ENCODE results near the gene ANGPTL4.

The ANGPTL4 gene

GRCh38 chr19:8391198-8392016 is 27.5 kb downstream of the ANGPTL4 start:
- DNase-seq: no peak

DNA sequence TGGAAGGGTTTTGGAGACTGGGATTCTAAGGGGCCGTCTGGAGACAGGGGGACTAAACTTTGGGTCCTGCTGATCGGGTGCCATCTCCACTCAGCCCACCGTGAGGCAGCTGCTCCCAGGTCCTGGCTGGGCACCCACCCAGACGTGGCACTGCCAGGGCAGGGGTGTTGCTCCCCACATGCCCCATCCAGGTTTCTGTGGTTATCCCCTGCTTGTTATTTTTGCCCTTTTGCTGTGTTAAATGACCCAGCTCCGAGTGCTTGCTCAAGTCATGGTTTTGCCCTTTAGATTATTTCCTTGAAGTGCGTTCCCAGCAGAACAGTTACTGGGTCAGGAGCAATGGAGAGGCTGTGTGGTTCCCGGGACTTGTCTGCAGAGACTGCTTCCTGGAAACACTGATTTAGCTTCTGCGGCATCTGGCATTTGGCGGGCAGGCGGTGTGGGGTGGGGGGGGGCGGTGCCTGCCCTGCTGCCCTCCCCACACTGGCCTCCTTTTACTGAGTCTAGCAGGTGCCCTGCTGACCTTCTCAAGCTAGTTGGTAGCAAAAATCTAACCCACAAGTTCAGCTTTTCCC is 28.1 kb downstream of the ANGPTL4 start:
- no peak for DNase-seq

DNA sequence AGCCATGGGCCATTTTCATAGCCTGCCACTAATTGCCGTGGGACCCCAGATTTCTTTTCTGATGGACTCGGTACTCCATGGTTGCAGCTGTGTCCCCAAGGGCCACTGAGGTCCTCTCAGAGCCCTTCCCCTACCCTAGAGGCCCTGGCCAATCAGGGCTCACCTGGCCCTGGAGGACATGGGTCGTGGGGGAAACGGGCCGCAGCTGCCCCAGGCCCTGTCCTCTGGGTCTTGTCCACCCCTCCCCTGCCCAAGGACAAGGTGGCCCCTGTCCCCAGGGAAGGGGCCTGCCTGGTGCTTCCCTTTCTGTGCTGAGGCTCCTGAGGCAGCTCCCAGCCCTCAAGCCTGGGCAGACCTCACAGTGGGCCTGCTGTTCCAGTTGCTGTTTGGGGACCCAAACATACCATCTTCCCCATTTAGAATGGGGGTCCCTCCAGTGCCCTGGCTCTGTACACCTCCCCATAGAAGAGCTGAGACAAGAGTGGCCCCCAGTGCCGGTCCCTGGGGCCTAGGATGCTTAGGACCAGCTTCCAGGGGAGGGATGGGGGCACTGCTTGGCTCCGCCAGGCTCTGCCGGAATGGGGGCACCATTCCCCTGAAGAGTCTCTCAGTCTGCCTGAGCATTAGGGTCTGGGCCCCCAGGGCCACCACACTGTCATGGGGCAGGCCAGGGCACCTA is 29.4 kb downstream of the ANGPTL4 start:
- DNase-seq: no peak

DNA sequence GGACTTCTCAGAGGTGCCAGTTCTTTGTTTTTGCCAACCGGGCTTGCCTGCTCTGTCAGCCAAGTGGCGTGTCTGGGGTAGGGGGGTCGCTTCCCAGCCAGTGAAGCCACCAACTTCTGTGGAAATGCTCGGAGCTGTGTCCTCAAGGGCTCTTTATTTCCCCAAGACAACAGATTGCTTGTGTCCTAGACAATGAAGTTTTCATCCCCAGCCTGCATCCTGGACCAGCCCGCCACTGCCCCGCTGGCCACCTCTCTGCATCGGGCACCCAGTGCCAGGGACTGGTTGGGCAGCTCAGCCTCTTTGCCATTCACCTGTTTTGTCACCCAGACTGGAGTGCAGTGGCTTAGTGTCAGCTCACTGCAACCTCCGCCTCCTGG is 29.9 kb downstream of the ANGPTL4 start:
- DNase-seq: no peak

GRCh38 chr19:8395621-8396082 is 31.7 kb downstream of the ANGPTL4 start:
- DNase-seq: no peak

DNA sequence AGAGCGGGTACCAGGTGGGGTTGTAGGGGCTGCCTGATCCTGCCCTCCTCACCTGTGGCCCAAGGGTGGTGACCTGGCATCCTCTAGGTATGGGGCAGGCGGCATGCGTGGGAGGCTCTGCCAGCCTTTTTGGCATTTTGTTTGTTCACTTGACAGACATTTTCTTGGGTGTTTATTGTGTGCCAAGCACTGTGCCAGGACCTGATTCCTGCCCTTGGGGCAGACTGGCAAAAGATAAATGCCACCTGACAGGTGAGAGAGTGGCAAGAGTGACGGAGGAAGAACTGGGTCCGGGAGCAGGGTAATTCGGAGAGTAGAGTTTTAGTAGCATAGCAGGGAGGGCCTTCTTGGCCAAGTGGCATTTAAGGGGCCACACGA is 32.2 kb downstream of the ANGPTL4 start:
- DNase-seq: no peak

DNA sequence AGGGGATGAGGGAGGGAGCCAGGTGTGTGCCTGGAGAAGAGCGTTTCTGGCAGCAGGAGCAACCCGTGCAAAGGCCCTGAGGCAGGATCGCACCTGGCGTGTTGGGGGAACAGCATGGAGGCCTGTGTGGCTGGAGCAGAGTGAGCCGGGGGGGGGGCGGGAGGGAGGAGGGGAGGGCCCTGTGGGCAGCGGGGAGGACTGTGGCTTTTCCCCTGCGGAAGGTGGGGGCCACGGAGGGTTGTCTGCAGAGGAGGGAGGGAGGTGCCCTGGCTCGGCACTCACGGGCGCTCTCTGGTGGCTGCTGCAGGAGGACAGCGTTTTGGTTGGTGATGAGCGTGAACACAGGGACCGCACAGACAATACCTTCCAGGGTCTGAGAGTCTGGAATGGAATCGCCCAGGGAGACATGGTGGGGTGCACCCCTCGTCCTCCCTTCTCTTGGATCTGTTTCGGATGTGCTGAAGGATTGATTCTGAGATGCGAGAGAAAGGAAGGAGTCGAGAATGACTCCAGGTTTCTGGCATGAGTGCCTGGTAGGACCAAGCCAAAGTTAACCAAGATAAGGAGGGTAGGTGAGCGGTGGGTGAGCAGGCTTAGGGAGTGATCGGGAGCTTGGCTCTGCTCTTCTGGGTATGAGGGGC is 32.7 kb downstream of the ANGPTL4 start:
- DNase-seq: peak; percentile 94

- DNase-seq: no peak
Observed at GRCh38 chr19:8397271-8397670, 33.3 kb downstream of the ANGPTL4 start.

GRCh38 chr19:8397746-8398310 is 33.9 kb downstream of the ANGPTL4 start:
- no peak for DNase-seq

GRCh38 chr19:8398311-8398771 is 34.4 kb downstream of the ANGPTL4 start:
- DNase-seq: no peak

DNA sequence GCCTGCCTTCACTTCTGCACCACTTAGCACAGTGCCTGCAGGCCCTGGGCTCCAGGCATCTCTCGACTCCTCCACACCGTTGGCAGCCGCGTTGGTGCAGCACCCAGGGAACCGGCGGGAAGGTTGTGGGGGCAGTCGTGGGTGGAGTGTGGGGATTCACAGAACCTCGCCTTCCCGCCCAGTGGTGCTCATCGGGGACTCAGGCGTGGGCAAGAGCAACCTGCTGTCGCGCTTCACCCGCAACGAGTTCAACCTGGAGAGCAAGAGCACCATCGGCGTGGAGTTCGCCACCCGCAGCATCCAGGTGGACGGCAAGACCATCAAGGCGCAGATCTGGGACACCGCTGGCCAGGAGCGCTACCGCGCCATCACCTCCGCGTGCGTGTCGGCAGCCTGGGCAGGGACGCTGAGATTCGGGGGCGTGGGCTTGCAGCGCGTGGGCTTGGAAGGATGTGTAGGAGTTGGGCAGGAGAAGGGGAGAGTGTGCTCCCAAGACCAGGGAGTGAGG is 35.8 kb downstream of the ANGPTL4 start:
- no peak for DNase-seq

DNA sequence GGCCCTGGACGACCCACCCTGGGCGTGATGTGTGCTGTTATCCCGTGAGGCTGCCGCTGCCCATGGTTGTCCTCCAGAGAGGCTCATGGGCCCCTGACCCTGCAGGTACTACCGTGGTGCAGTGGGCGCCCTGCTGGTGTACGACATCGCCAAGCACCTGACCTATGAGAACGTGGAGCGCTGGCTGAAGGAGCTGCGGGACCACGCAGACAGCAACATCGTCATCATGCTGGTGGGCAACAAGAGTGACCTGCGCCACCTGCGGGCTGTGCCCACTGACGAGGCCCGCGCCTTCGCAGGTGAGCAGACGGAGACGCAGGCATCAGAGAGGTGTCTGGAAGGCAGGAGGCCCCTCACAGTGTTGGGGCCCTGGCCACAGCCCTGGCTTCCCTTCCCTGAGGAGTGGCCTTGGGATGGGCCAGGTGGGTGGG is 38.0 kb downstream of the ANGPTL4 start:
- no peak for DNase-seq

DNA sequence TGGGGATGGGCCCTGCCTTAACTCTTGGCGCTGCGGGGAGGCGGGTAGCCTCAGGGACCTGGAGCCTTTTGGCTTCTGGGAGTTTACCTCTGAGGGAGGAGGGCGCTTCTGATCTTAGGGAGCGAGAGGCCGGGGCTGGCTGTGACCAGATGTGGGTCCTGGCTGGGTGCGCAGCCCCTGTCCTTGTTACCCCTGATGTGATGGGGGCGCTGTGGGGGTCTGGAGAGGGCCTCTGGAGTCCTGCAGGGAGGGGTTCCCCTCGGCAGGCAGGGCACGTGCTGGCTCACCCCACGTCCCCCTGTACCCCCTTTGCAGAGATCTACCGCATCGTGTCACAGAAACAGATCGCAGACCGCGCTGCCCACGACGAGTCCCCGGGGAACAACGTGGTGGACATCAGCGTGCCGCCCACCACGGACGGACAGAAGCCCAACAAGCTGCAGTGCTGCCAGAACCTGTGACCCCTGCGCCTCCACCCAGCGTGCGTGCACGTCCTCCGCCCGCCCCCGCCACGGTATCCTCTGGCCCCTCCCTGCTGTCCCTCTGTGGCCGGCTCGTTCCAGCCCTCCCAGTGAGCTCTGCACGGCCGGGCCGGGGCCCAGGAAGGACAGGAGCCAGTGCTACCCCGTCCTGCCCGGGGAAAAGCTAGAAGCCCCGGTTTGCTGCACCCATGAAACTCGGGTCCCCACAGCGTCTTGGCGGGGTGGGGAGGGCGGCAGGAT is 39.3 kb downstream of the ANGPTL4 start:
- DNase-seq: no peak

DNA sequence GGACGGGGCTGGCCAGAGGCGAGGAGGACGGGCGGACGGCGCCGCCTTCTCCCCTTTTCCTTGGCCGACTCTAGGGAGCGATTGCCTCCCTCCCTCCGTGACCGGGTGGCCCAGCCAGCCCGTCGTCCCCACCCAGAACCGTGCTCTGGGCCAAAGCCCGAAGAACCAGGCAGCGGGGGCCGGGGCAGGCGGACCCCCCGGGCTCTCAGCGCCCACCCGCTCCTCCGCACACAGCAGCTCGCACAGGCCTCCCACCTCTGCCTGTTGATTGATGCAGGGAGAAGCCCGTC is 39.8 kb downstream of the ANGPTL4 start:
- no peak for DNase-seq

GRCh38 chr19:8404391-8405151 is 40.6 kb downstream of the ANGPTL4 start:
- no peak for DNase-seq

- DNase-seq: peak; percentile 33
Observed at GRCh38 chr19:8410718-8411117, 46.8 kb downstream of the ANGPTL4 start.

GRCh38 chr19:8412783-8413628 is 49.1 kb downstream of the ANGPTL4 start, which contains the start of gene MARCHF2:
MARCHF2 (plus strand) TSS chr19:8413305; CDS start chr19:8421841, 8,536 bp downstream.
- DNase-seq: peak; percentile 99

DNA sequence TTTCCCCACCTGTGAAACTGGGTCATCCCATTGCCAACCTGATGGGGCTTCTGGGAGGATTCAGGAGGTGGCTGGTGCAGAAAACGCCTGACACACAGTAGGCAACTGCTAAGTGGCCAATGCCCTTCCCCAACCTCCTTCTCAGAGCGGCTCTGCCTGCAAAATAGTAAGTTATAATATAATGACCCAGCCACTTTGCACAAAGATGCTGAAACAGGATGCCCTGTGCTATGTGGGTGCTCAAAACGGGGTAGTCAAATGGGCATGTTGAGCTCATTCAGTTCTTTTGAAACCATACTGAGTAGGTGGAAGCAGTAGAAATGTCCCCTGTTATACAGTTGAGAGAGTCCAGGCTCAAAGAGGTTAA is 49.7 kb downstream of the ANGPTL4 start:
- no peak for DNase-seq

- DNase-seq: peak; percentile 51
Observed at GRCh38 chr19:8416796-8417195, 52.8 kb downstream of the ANGPTL4 start.

Measured in hematopoietic multipotent progenitor cell treated with erythropoietin and hydrocortisone succinate and interleukin-3 and kit ligand, for 4 days (in vitro differentiated cells).